Ureter (tissue), 1 donor: ENCODE results near the gene ABL2. TPM values are rescaled to one million over a fixed set of nuclear protein-coding genes. Genes with fewer than 3 reads are reported as not detected.

Experiments
- total RNA-seq: library from RNA; stranded (reverse); gene quantifications from one replicate; pipeline ENCODE4 v1.2.4, GENCODE V29; 2023
- donor health status: DM: yes; HTN: yes; CAD: no.

ABL2 gene
- total RNA-seq, 1 donor from 2014 or later, result 35.0 TPM

Other genes starting within 250 kb of the ABL2 start
- gene FAM20B, start 203.8 kb downstream of the ABL2 start, total RNA-seq, result 56.5 TPM
- gene TOR3A, start 147.6 kb downstream of the ABL2 start, total RNA-seq, result 27.4 TPM
- 33.3 TPM for gene SOAT1, start 64.1 kb upstream of the ABL2 start, total RNA-seq
- 2.1 TPM for gene AXDND1, start 136.3 kb upstream of the ABL2 start, total RNA-seq